SK-N-SH (cell line): ENCODE data around the gene KRTAP5-11. TPM values are rescaled to one million over a fixed set of nuclear protein-coding genes. Genes with fewer than 3 reads are reported as not detected.

Experiments used
- CTCF ChIA-PET: fragments of 300-600, 350-600 bp; formaldehyde crosslinking; extraction: SDS; loops from one replicate; lab custom pipeline; 2021; lab: Yijun Ruan, JAX
- POLR2A ChIA-PET: fragments of 350-600 bp; sonication (Branson Sonifier 250); formaldehyde crosslinking; extraction: SDS; loops from one replicate; lab custom pipeline; 2020; ENCODE audit warnings: antibody characterized with exemption, inconsistent platforms; lab: Yijun Ruan, JAX
- DNase-seq: peaks from one replicate; pipeline ENCODE4 v3.0.0; 2012
- H2AFZ ChIP-seq: fragments of 200-600 bp; sonication (generic); 2 replicates; pipeline ENCODE4 v1.8.1; 2016; ENCODE audit warnings: antibody characterized with exemption, mild to moderate bottlenecking, low read depth
- H3F3A ChIP-seq: fragments of 200-600 bp; sonication (generic); replicated peaks from 2 replicates; pipeline ENCODE3; 2016; ENCODE audit warnings: antibody characterized with exemption, mild to moderate bottlenecking; ENCODE audit not compliant: insufficient read depth
- H3K27ac ChIP-seq, 2 experiments: fragments of 200-500 bp in 1 of 2; fragments of 200-600 bp in 1 of 2; sonication (Bioruptor generic) in 1 of 2; sonication (generic), shearing (Covaris generic) in 1 of 2; 2 replicates each; pipeline versions ENCODE4 v1.5.1 to v1.6.1; 2014 to 2016; ENCODE audit warnings: low read depth in 2 of 2, inconsistent platforms in 1 of 2, low read length in 1 of 2, mild to moderate bottlenecking in 1 of 2, mixed read lengths in 1 of 2
- H3K27me3 ChIP-seq: fragments of 200-600 bp; sonication (generic), shearing (Covaris generic); 2 replicates; pipeline ENCODE4 v1.6.1; 2016; ENCODE audit warnings: mixed run types; ENCODE audit not compliant: insufficient read depth
- H3K36me3 ChIP-seq, 2 experiments: fragments of 200-500 bp in 1 of 2; fragments of 200-600 bp in 1 of 2; sonication (Bioruptor generic) in 1 of 2; sonication (generic) in 1 of 2; replicated peaks in 1 of 2; 2 replicates each; pipeline versions ENCODE3 to v1.5.1; 2014 to 2016; ENCODE audit warnings: low read length in 1 of 2, mild to moderate bottlenecking in 1 of 2; ENCODE audit not compliant: insufficient read depth in 2 of 2, control insufficient read depth in 1 of 2
- H3K4me1 ChIP-seq, 2 experiments: fragments of 200-500 bp in 1 of 2; fragments of 200-600 bp in 1 of 2; sonication (Bioruptor generic) in 1 of 2; sonication (generic), shearing (Covaris generic) in 1 of 2; 2 replicates each; pipeline versions ENCODE4 v1.5.1 to v1.6.1; 2014 to 2016; ENCODE audit warnings: low read depth in 1 of 2, low read length in 1 of 2, mixed run types in 1 of 2; ENCODE audit not compliant: insufficient read depth in 2 of 2, control insufficient read depth in 1 of 2
- H3K4me2 ChIP-seq: fragments of 200-600 bp; sonication (generic), shearing (Covaris generic); 2 replicates; pipeline ENCODE4 v1.6.1; 2017; ENCODE audit warnings: mixed run types
- H3K4me3 ChIP-seq, 2 experiments: fragments of 200-500 bp in 1 of 2; fragments of 200-600 bp in 1 of 2; sonication (Bioruptor generic) in 1 of 2; sonication (generic), shearing (Covaris generic) in 1 of 2; 2 replicates each; pipeline versions ENCODE4 v1.5.1 to v1.8.1; 2014 to 2016; ENCODE audit warnings: low read depth in 2 of 2, inconsistent platforms in 1 of 2, low read length in 1 of 2, mild to moderate bottlenecking in 1 of 2, mixed read lengths in 1 of 2, moderate library complexity in 1 of 2
- H3K79me2 ChIP-seq: fragments of 200-600 bp; sonication (generic); 2 replicates; pipeline ENCODE4 v1.8.1; 2017; ENCODE audit warnings: mild to moderate bottlenecking; ENCODE audit not compliant: insufficient read depth
- H3K9ac ChIP-seq: fragments of 200-600 bp; sonication (generic); 2 replicates; pipeline ENCODE4 v1.6.1; 2017; ENCODE audit warnings: mixed run types
- H3K9me2 ChIP-seq: fragments of 200-600 bp; sonication (generic); 2 replicates; pipeline ENCODE4 v1.6.1; 2017; ENCODE audit warnings: mixed run types
- H3K9me3 ChIP-seq: fragments of 200-600 bp; sonication (generic); 2 replicates; pipeline ENCODE4 v1.6.1; 2017; ENCODE audit warnings: mixed run types, mild to moderate bottlenecking, moderate library complexity
- H4K20me1 ChIP-seq: fragments of 200-600 bp; sonication (generic); 2 replicates; pipeline ENCODE4 v1.6.1; 2017; ENCODE audit warnings: mild to moderate bottlenecking, mixed run types; ENCODE audit not compliant: insufficient read depth
- CTCF ChIP-seq: fragments of 200-600 bp; sonication (generic); IDR thresholded peaks from 2 replicates; pipeline ENCODE4 v1.6.1; 2017; ENCODE audit warnings: antibody characterized with exemption, mild to moderate bottlenecking, moderate library complexity
- ELF1 ChIP-seq: IDR thresholded peaks from 2 replicates; pipeline ENCODE4 v1.4.0; 2012
- GABPA ChIP-seq: IDR thresholded peaks from 2 replicates; pipeline ENCODE4 v1.4.0; 2012; ENCODE audit warnings: low read depth, mild to moderate bottlenecking
- JUND ChIP-seq: IDR thresholded peaks from 2 replicates; pipeline ENCODE4 v1.4.0; 2012
- MAX ChIP-seq: IDR thresholded peaks from 2 replicates; pipeline ENCODE4 v1.4.0; 2012; ENCODE audit warnings: low read depth
- MEF2A ChIP-seq: IDR thresholded peaks from 2 replicates; pipeline ENCODE4 v1.4.0; 2012; ENCODE audit warnings: low read depth, borderline replicate concordance
- MXI1 ChIP-seq: IDR thresholded peaks from 2 replicates; pipeline ENCODE4 v1.6.1; 2012; ENCODE audit warnings: mild to moderate bottlenecking, low read depth, low read length, improper control_type of control experiment
- NFIC ChIP-seq: IDR thresholded peaks from 2 replicates; pipeline ENCODE4 v1.4.0; 2012; ENCODE audit warnings: borderline replicate concordance
- PBX3 ChIP-seq: IDR thresholded peaks from 2 replicates; pipeline ENCODE4; 2012
- POLR2AphosphoS5 ChIP-seq: IDR thresholded peaks from 2 replicates; pipeline ENCODE4 v1.6.1; 2012; ENCODE audit warnings: low read depth, low read length
- RCOR1 ChIP-seq: fragments of 150-350 bp; IDR thresholded peaks from 2 replicates; pipeline ENCODE4 v1.6.1; 2017; ENCODE audit warnings: antibody characterized with exemption, low read length
- REST ChIP-seq: IDR thresholded peaks from 2 replicates; pipeline ENCODE4 v1.6.1; 2012; ENCODE audit warnings: mild to moderate bottlenecking, low read depth, low read length, moderate library complexity
- RXRA ChIP-seq: IDR thresholded peaks from 2 replicates; pipeline ENCODE4 v1.4.0; 2012; ENCODE audit warnings: low read depth, mild to moderate bottlenecking, borderline replicate concordance
- SIN3A ChIP-seq: IDR thresholded peaks from 2 replicates; pipeline ENCODE4 v1.6.1; 2012; ENCODE audit warnings: low read depth, mild to moderate bottlenecking, low read length, moderate library complexity, borderline replicate concordance
- TAF1 ChIP-seq: IDR thresholded peaks from 2 replicates; pipeline ENCODE4 v1.6.1; 2012; ENCODE audit warnings: low read depth, mild to moderate bottlenecking, low read length, moderate library complexity, borderline replicate concordance
- TEAD4 ChIP-seq: IDR thresholded peaks from 2 replicates; pipeline ENCODE4 v1.4.0; 2012; ENCODE audit warnings: mild to moderate bottlenecking, borderline replicate concordance; ENCODE audit not compliant: insufficient read depth
- YY1 ChIP-seq: IDR thresholded peaks from 2 replicates; pipeline ENCODE4 v1.4.0; 2012; ENCODE audit warnings: low read depth, mild to moderate bottlenecking
- WGBS: methylation state at CpG from one replicate; pipeline ENCODE4 v1.1.6; 2017; ENCODE audit warnings: low lambda C conversion rate; 5-methylcytosine and 5-hydroxymethylcytosine counted together
- polyA plus RNA-seq, 3 experiments: library from polyadenylated mRNA; depleted of rRNA; stranded (reverse); fragments of >200 nt; gene quantifications; 2 replicates each; pipeline ENCODE4 v1.2.3, GENCODE V29; 2012

KRTAP5-11 gene
- polyA plus RNA-seq, 1 of the 3 experiments (the other 2 are of a cell fraction) = not detected

GRCh38 chr11:71544525-71545214 is 38.0 kb downstream of the KRTAP5-11 start:
- ChIA-PET CTCF (interaction anchor here (1.0 to 1.2 kb wide), 2 partner anchors 35 to 38 kb away, joined by 3 read pairs; no protein-coding TSS in a partner anchor), POLR2A (no interaction called here)
- TF ChIP-seq ELF1 = no peak
- TF ChIP-seq TAF1 = no peak
- TF ChIP-seq MAX = no peak
- no peak for TF ChIP-seq CTCF
- no peak for TF ChIP-seq REST
- TF ChIP-seq GABPA = no peak
- TF ChIP-seq YY1 = no peak

GRCh38 chr11:71543866-71544265 is 38.8 kb downstream of the KRTAP5-11 start:
- Histone ChIP-seq H3K4me2 (no peak overlapping the region), H2AFZ (no peak overlapping the region), H3K36me3 (no peaks in the 10 kb centered on the region), H3K9me2 (no peaks in the 10 kb centered on the region), H3K4me3 (no peak overlapping the region), H3K9me3 (no peaks in the 10 kb centered on the region), H3K79me2 (no peaks in the 10 kb centered on the region), H3K27ac (no peak overlapping the region; a peak in 1 of 4 replicates), H3K4me1 (peaks cover 0 to 10% of the 10 kb centered on the region in 2 experiments; a peak in 1 of 4 replicates), H3F3A (no peaks in the 10 kb centered on the region), H4K20me1 (no peaks in the 10 kb centered on the region), H3K9ac (no peak overlapping the region), H3K27me3 (no peaks in the 10 kb centered on the region)
- WGBS = 44% methylated on average over 8 of the region's 8 CpGs
- ChIA-PET POLR2A (no interaction called here), CTCF (interaction anchor here (1.2 kb wide), 1 partner anchor 37 kb away, joined by 3 read pairs; no protein-coding TSS in a partner anchor)
- DNase-seq = no peak
- TF ChIP-seq SIN3A (no peak), MEF2A (no peak), POLR2AphosphoS5 (no peak), RCOR1 (no peak), RXRA (no peak), JUND (no peak), MXI1 (no peak), NFIC (no peak), PBX3 (no peak), TEAD4 (no peak), GABPA (no peak), CTCF (no peak)

More at GRCh38 chr11:71544525-71545214, 38.0 kb downstream of the KRTAP5-11 start:
- WGBS = 36% methylated on average over 6 of the region's 6 CpGs
- no peaks in the 10 kb centered on the region for H3K79me2 ChIP-seq
- H3K27me3 ChIP-seq = no peaks in the 10 kb centered on the region
- no peak for DNase-seq
- no peak overlapping the region for H3K9ac ChIP-seq
- peaks cover 0 to 10% of the 10 kb centered on the region in 2 experiments; a peak in 1 of 4 replicates for H3K4me1 ChIP-seq
- H3K9me3 ChIP-seq = no peaks in the 10 kb centered on the region
- H4K20me1 ChIP-seq = no peaks in the 10 kb centered on the region
- no peak overlapping the region for H3K27ac ChIP-seq
- H3F3A ChIP-seq = no peaks in the 10 kb centered on the region
- no peaks in the 10 kb centered on the region for H3K36me3 ChIP-seq
- no peaks in the 10 kb centered on the region for H3K9me2 ChIP-seq
- no peak overlapping the region for H3K4me3 ChIP-seq
- no peak overlapping the region for H3K4me2 ChIP-seq
- H2AFZ ChIP-seq = no peak overlapping the region
